Measurements from ENCODE around the gene BCL7B.
"Not testable (repeated sequence)": the region's sequence is repeated elsewhere in the genome, so short reads cannot be mapped to it uniquely, and the experiment has no call there.

BCL7B gene

DNA sequence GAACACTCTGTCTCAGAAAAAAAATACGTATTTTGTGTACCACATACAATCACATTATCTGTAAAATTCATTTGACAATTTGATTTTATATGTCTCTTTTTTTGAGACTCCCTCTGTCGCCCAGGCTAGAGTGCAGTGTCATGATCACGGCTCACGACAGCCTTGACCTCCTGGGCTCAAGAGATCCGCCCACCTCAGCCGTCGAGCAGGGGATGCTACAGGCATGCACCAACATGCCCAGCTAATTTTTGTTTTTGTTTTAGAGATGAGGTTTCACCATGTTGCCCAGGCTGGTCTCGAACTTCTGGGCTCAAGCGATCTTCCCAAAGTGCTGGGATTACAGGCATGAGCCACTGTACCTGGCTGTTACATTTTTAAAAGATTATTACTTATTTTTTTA is 23.7 kb downstream of the BCL7B start:
- DNase-seq (ENCODE audit: low spot score), result no peak

DNA sequence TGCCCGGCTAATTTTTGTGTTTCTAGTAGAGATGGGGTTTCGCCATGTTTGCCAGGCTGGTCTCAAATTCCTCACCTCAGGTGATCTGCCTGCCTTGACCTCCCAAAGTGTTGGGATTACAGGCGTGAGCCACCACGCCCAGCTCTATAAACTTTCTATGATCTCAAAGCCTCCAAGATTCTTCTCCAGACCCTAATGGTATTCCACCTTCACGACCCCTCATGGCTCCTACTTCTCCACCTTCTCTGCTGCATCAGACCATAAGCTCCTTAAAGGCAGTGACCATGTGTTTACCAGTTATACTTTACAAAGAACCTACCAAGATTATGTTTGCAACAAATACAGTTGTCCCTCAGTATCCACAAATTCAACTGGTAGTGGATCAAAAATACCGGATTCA is 25.3 kb downstream of the BCL7B start:
- no peak for DNase-seq (ENCODE audit: low spot score)

DNA sequence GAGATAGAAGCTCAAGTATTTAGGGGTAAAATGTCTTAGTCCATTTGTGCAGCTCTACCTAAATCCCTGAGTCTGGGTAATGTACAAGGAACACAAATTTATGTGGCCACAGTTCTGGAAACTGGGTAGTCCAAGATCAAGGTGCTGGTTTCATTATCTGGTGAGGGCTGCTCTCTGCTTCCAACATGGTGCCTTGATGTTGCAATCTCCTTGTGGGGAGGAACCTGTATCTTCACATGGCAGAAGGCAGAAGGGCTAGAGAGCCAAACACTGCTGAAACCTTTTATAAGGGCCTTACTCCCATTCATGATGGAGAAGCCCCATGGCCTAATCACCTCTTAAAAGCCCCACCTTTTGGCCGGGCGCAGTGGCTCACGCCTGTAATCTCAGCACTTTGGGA is 26.7 kb downstream of the BCL7B start:
- no peak for DNase-seq (ENCODE audit: low spot score)

DNA sequence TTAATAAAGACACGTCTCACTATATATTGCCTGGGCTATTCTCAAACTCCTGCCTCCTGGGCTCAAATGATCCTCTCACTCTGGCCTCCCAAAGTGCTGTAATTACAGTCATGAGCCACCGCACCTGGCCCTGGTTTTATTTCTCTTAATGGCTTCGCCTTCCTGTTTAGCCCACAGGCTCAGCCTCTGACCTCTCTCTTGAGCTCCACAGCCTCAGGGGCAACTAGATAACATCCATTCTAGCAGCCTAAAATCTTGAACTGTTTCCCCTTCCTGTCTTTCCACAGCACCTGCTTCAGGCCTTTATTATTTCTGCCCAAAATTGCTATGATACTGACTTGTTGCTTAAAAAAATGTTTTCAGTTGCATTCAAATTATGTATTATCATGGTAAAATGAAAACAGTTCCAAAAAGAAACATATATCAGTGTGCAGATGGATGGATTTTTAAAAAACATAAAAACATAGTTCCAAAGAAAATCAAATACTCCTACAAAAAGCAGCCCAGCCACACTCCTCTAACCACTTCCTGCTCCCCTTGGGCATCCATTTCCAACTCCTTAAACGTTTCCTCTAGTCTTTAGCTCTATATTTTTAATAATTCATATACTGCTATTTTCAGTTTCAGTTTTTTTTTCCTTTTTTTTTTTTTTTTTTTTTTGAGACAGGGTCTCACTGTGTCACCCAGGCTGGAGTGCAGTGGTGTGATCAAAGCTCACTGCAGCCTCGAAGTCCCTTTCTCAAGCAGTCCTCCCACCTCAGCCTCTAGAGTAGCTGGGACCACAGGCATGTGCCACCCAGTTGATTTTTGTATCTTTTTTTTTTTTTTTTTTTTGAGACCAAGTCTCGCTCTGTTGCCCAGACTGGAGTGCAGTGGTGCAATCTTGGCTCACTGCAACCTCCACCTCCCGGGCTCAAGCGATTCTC is 30.3 kb downstream of the BCL7B start:
- no peak for DNase-seq (ENCODE audit: low spot score)

DNA sequence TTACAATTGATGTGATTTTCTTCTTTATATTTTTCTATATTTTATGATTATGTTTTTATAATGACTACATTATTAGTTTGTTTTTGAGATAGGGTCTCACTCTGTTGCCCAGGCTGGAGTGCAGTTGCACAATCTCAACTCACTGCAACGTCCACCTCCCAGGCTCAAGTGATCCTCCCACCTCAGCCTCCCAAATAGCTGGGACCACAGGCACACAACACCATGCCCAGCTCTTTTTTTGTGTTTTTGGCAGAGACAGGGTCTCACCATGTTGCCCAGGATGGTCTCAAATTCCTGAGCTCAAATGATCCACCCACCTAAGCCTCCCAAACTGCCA is 31.4 kb downstream of the BCL7B start:
- DNase-seq (ENCODE audit: low spot score), result not testable (repeated sequence)

DNA sequence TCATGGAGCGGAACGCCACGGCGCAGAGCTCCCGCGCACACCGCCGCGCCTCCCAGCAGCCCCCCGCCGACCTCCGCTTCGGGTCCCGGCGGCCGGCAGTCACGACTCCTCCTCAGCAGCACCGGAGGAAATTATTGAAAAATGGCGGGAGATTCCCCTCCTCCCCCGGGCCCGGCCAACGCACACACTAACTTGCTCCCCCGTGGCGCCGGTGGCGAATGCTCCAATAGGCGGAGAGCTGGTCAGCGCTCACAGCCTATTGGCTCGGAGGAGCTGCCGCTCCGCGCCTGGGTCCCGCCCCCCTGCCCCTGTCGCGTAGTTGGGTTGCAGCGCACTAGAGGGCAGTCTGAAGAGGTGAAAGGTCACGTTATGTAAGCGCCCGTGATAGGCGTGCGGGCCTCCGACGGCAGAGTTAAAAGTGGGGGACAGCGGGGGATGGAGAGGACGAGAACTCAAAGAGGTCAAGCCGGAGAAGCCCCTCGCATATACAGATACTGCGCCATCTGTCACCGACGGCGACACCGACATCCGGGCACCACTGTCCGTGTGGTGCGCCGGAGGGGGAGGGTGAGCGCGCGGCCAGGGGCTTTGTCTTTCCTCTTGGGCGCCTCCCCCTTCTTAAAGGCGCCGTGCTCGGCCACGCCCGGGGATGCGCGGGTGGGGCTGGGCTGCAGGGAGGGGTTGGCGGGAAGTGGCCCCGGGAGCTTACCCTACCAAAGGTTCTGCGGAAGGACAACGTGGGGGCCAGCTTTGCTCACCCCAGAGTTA is 35.2 kb downstream of the BCL7B start, which contains the start of gene BAZ1B:
Gene BAZ1B (minus strand): TSS at position 189 of the 768 bp plus-strand sequence. CDS start 360 bp downstream, outside the sequence.
- DNase-seq (ENCODE audit: low spot score), result peak; percentile 99

DNA sequence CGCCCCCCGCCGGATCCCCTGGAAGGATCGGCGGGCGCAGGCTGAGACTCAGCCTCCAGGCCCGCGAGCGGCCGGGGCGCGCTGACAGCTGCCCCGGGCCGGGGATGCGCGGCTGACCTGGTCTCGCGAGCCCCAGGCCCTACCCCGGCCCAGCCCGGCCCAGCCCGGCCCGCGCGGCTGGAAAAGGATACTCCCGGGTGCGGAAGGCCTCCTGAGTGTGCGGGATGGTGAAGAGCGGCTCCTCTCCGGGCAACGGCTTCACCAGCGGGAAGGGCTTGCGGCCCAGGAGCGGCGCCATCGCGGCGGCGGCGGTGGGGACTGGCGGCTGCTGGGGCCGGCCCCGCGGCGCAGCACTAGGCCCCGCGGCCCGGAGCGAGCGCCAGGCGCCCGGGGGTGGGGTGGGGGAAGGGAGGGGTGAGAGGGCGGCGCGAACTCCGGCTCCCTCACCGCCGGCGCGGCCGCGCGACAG is 35.8 kb downstream of the BCL7B start:
- DNase-seq (ENCODE audit: low spot score), result peak; percentile 60

DNA sequence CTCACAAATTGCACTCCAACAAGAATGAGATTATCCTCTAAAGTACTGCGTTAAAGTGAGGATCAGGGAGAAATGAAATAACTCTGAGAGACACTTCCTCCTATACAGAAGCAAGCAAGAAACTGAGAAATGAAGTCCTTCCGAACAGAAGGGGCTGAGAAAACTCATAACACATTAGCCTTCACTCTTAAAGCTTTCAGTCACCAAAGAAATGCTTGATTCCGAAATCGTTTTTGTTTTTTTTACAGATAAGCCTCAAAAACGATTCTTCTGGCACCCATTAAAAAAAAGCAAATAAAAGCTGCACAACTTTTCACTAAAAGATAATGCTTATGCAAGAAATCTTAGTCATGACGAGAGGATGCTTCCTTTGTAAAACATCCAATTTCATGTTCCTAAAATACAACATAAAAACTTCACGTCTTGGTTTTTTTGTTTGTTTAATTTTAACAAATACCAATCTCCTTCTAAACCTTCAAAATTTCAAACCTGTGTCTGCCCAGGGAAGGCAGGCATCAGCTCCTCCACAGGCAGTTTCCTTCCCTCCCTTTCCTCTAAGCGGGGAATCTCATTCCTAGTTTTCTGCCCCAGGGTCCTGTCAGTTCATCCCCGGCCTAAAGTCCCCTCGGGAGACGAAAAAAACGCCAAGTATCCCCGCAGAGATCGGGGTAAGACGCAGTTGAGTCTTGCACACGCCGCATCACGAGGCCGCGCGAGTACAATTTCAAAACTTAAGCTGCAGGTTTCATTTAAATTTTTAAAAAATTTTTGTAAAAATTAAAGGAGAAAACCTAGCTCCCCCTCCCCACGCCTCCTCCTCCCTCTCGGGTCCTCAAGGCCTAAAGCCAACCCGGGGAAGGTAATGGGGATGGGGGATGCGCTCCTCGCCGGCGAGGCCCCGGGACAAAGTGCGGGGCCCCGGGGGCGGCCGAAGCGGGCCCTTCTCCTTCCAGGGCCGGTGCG is 36.5 kb downstream of the BCL7B start:
- peak; percentile 8 for DNase-seq (ENCODE audit: low spot score)

DNA sequence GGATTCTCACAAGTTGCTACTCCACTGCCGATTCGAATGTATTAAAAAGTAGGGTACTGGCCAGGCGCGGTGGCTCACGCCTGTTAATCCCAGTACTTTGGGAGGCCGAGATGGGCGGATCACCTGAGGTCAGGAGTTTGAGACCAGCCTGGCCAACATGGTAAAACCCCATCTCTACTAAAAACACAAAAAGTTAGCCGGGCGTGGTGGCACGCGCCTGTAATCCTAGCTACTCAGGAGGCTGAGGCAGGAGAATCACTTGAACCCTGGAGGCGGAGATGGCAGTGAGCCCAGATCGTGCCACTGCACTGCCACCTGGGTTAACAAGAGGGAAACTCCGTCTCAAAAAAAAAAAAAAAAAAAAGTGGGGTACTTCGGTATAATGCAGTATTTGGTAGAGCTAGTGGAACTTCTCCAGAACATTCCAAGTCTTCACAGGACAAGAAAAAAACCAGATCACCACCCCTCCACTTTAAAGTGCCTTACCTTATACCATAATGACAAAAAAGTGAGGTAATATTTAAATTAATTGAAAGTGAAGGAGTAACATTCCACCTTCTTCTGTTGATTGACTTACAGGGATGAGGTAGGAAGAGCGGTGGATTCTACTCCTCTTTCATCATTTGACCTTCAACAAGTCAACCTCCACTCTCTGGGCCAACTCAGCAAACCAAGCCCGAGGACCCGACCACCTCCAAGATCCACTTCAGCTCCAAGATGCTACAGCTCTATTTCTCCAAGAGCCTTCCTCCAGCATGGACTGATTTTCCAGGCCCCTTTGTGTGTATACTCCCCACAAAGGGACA is 37.4 kb downstream of the BCL7B start:
- no peak for DNase-seq (ENCODE audit: low spot score)

DNA sequence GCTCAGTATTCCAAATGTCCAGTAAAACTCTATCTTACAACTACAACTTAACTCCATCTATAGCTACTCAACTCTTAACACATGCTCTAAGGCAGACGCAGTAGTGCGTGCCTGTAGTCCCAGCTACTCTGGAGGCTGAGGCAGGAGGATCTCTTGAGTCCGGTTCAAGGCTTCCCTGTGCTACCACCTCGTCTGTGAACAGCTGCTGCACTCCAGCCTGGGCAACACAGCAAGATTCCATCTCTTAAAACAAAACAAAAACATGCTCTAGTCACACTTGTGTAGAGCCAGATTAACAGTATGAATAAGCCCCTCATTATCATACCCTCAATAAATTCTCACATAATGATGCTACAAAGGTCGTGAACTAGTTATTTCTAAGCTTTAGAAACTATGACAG is 39.0 kb downstream of the BCL7B start:
- no peak for DNase-seq (ENCODE audit: low spot score)

DNA sequence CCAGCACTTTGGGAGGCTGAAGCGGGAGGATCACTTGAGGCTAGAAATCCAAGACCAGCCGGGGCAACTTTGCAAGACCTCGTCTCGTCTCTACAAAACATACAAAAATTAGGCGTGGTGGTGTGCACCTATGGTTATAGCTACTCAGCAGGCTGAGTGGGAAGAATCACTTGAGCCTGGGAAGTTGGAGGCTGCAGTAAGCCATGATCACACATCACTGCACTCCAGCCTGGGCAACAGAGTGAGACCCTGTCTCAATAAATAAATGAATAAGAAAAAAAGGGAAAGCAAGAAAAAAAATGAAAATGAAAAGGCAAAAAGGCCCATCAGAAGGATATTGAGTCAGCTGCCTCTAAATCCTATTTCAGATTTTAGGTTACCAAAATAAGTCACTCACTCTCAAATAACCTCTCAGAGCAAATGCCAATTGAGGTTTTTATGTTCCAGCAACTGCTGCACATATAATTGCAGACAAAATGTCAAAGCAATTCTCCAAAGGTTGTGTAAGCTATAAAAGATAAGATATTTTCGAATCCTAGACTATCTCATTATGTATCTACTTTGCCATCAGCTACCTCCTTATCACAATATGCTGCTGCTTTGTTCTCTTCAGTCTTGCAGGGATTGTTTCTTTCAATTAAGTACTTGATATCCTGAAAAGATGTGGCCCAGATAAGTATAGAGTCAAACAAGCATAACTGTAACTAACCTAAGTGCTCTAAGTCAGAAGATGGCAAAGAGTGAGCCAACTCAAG is 40.1 kb downstream of the BCL7B start:
- no peak for DNase-seq (ENCODE audit: low spot score)

DNA sequence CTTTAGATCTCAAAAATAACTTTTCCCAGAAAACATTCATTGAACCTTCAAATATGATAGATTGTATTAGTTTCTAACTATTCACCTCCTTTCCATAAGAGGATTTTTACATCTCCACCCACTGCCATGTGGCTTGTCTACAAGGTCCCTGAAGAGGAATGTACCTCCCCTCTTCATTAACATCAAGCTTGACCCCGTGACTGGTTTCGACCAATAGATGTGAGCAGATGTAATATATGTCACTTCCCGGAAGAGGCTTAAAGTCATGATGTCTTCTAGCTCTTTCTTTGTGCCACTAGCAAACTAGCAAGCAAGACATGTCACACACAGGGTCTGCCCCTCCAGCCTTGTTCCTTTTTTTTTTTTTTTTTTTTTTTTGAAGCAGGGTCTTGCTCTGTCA is 42.3 kb downstream of the BCL7B start:
- no peak for DNase-seq (ENCODE audit: low spot score)

DNA sequence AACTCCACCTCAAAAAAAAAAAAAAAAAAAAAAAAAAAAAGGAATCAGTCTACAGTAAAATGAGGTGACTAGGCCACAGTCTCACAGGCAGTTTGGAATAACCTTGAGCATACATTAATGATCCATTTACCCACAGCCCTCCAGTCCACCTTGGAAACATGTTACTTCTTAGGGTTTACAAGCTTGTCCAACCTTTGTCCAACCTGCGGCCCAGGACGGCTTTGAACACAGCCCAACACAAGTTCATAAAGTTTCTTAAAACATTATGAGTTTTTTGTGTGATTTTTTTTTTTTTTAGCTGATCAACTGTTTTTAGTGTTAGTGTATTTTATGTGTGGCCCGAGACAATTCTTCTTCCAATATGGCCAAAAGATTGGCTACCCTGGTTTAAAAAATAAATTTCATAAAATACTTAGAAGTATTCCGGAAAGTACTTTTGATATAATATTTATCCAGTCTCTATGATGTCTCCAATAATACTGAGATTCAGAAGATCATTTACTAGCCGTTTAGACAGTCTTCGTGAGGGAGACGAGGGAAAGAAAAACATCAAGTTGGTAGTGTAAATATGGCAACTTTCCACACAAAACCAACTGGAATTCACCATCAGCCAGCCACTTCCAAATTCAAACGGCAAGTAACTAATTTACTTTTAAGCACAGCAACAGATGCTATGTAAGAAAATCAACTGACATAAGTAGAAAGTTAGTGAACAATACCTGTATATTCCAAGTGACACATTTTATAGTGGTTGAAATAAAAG is 45.3 kb downstream of the BCL7B start:
- DNase-seq (ENCODE audit: low spot score), result no peak

DNA sequence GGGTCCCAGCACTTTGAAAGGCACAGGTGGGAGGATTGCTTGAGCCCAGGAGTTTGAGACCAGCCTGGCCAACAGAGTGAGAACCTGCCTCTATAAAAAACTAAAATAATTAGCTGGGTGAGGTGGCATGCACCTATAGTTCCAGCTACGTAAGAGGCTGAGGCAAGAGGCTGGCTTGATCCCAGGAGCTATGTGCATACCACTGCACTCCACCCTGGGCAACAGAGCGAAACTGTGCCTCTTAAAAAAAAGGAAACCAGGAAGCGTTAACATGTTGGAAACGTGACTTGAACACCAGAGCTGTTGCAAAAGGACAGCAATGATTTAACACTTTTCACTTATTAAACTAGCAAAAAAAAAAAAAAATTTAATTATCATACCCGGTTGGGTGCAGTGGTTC is 48.0 kb downstream of the BCL7B start:
- no peak for DNase-seq (ENCODE audit: low spot score)

DNA sequence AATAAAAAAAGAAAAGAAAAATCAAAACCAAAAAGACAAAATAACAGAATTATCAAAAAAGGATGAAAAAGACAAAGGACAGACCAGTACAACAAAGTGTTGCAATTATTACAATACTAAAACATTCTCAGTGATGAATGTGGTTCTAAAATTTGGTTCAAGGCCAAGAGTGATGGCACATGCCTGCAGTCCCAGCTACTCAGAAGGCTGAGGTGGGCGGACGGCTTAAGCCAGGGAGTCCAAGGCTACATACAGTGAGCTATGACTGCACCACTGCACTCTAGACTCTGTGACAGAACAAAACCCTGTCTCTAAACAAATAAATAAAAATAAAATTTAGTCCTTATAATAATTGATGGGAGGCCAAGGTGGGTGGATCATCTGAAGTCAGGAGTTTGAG is 49.9 kb downstream of the BCL7B start:
- no peak for DNase-seq (ENCODE audit: low spot score)

DNA sequence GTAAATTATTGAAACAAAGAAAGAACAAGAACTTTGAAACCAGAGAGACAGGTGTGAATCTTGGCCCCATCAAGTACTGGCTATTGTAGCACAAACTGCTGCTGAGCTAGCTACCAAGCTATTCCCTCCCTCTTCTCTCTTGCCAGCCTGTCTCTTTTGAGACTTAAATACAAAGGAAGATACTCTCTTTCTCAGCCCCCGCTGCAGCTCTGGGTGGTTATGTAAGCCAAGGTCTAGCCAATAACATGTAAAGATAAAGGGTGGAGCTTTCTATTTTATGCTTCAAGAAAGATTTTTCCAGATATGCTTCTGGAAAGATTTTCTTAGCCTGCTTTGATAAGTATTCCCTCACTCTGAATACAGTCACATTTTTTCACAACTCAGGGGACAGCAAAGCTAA is 52.6 kb downstream of the BCL7B start:
- DNase-seq (ENCODE audit: low spot score), result no peak

DNA sequence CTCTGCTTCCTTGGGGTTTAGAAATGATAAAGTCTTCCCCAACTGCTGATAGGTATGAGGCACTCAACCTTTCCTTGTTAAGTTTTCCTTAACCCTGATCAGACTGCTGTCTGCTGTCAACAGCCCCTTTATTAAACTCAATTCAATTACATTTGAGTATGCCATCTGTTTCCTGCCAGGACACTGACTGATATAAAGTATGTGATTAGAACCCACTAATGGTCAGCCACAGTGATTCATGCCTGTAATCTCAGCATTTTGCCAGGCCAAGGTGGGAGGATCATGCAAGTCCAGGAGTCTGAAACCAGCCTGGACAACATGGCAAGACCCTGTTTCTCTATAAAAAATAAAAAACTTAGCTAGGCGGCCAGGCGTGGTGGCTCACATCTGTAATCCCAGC is 53.5 kb downstream of the BCL7B start:
- no peak for DNase-seq (ENCODE audit: low spot score)

DNA sequence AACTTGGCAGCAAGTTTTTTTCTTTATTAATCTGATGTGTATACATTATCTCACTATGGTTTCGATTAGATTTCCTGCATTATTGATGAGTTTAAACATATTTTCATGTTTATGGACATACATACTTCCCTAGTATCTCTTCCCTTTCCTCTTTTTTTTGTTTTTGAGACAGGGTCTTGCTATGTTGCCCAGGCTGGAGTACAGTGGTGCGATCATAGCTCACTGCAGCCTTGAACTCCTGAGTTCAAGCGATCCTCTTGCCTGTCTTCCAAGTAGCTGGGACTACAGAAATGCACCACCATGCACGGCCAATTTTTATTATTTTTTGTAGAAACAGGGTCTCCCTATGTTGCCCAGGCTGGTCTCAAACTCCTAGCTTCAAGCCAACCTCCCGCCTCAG is 54.3 kb downstream of the BCL7B start:
- DNase-seq (ENCODE audit: low spot score), result no peak

DNA sequence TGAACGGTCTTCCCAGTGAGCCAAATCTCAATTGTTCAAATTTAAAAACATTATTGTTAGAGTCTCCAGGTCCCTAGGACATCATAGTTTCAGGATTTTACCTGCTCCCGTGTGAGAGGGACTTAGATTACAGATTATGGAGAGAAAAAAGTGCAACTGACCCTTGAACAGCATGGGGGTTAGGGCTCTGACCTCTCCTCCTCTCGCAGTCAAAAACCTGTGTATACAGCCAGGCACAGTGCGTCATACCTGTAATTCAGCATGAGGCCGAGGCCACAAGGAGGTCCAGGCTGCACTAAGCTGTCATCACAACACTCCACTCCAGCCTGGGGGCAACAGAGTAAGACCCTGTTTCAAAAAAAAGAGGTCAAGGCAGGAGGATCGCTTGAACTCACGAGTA is 60.9 kb downstream of the BCL7B start:
- DNase-seq (ENCODE audit: low spot score), result no peak

DNA sequence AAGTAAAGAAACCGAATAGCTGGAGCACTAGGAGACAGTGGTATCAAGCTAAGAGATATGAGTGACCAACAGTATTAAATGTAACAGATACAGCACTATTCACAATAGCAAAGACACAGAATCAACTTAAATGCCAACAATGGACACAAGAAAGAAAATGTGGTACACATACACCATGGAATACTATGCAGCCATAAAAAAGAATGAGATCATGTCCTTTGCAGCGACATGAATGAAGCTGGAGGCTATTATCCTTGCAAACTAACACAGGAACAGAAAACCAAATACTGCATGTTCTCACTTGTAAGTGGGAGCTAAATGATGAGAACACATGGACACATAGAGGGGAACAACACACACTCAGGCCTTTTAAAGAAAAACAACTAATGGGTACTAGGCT is 62.0 kb downstream of the BCL7B start:
- DNase-seq (ENCODE audit: low spot score), result not testable (repeated sequence)

Data from AG08395 (cell line).